Left lung (tissue), 10 donors: ENCODE measurements around the gene TCF12. TPM values are rescaled to one million over a fixed set of nuclear protein-coding genes. Genes with fewer than 3 reads are reported as not detected.

Experiments
- ATAC-seq: fragments of 200-7000 bp; cut with Tn5 transposase; one replicate; pipeline ENCODE4 v1.9.1; 2020; ENCODE audit warnings: moderate library complexity
- DNase-seq, 4 donors: peaks; one replicate each; pipeline ENCODE4 v3.0.0-alpha.2; 2013 to 2020
- H3K27ac ChIP-seq, 2 donors: fragments of 200-600 bp; sonication (generic) in 1 of 2; one replicate each; pipeline versions ENCODE4 v1.5.0 to v1.8.0; 2020 to 2021
- H3K27me3 ChIP-seq, 2 donors: fragments of 200-600 bp; sonication (generic) in 1 of 2; one replicate each; pipeline versions ENCODE4 v1.5.0 to v1.8.0; 2020 to 2021
- H3K36me3 ChIP-seq, 2 donors: fragments of 200-600 bp; sonication (generic) in 1 of 2; one replicate each; pipeline versions ENCODE4 v1.5.0 to v1.8.0; 2020 to 2021
- H3K4me1 ChIP-seq, 2 donors: fragments of 200-600 bp; one replicate each; pipeline ENCODE4 v1.8.0; 2021
- H3K4me3 ChIP-seq, 2 donors: fragments of 200-600 bp; sonication (generic) in 1 of 2; one replicate each; pipeline versions ENCODE4 v1.5.0 to v1.8.0; 2020 to 2021; ENCODE audit warnings: mild to moderate bottlenecking in 1 of 2
- H3K9me3 ChIP-seq, 2 donors: fragments of 200-600 bp; sonication (generic) in 1 of 2; one replicate each; pipeline versions ENCODE4 v1.5.0 to v1.8.0; 2020 to 2021
- intact Hi-C, 2 donors: fragments of 100-400 bp; cut with DNase I; formaldehyde crosslinking; loops; one replicate each; pipeline versions ENCODE4 v1.11.2 to v1.14.2; 2022
- polyA plus RNA-seq, 6 donors: library from polyadenylated mRNA; unstranded; fragments of 120-200 nt; gene quantifications; one replicate each; pipeline ENCODE4 v1.2.1, GENCODE V29; 2013; ENCODE audit not compliant: insufficient read length in 6 of 6
- total RNA-seq, 2 donors: library from RNA; stranded (reverse); fragmentation: NEBNext Ultra II Directional; extraction: Animal tissue kit (Norgen Biotek cat#: 25700); gene quantifications; one replicate each; pipeline ENCODE4 v1.2.1, GENCODE V29; 2021
- TF ChIP-seq, protein P1 (sequence below), 2 donors: fragments of 200-600 bp; sonication (generic) in 1 of 2; IDR thresholded peaks; one replicate each; pipeline versions ENCODE4 v1.5.0 to v1.8.0; 2021; ENCODE audit warnings: antibody characterized with exemption in 2 of 2
- donor health status: DM: no; HTN: yes; CAD: no.
- donor health status: DM: no; HTN: no; CAD: no.

Gene TCF12
- total and polyA plus RNA-seq, 8 donors = 106 to 148 (median 130) TPM

- H3K4me1 ChIP-seq = peaks cover 0 to 32% of the 10 kb centered on the region in 2 donors
These were observed 117.2 kb downstream of the TCF12 start for GRCh38 chr15:57035664-57036063.

DNA sequence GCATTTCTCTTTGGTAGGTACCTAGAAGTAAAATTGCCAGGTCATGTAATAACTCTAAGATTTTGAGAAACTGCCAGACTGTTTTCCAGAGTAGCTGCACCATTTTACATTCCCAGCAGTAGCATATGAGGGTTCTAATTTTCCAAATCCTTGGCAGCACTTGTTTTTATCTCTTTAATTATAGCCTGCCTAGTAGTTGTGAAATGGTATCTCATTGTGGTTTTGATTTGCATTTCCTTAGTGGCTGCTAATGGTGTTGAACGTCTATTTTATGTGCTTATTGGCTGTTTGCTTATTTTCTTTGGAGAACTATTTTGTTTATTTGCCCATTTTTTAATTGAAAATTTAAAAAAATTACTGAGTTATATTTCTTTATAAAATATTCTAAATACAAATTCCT is 117.9 kb downstream of the TCF12 start:
- Histone ChIP-seq H3K4me3 (no peak overlapping the region), H3K27me3 (no peaks in the 10 kb centered on the region), H3K4me1 (peaks cover 0 to 25% of the 10 kb centered on the region in 2 donors), H3K27ac (no peak overlapping the region), H3K36me3 (no peaks in the 10 kb centered on the region), H3K9me3 (no peaks in the 10 kb centered on the region)
- DNase-seq = no peak
- no peak for ATAC-seq
- TF ChIP-seq, protein P1, sequence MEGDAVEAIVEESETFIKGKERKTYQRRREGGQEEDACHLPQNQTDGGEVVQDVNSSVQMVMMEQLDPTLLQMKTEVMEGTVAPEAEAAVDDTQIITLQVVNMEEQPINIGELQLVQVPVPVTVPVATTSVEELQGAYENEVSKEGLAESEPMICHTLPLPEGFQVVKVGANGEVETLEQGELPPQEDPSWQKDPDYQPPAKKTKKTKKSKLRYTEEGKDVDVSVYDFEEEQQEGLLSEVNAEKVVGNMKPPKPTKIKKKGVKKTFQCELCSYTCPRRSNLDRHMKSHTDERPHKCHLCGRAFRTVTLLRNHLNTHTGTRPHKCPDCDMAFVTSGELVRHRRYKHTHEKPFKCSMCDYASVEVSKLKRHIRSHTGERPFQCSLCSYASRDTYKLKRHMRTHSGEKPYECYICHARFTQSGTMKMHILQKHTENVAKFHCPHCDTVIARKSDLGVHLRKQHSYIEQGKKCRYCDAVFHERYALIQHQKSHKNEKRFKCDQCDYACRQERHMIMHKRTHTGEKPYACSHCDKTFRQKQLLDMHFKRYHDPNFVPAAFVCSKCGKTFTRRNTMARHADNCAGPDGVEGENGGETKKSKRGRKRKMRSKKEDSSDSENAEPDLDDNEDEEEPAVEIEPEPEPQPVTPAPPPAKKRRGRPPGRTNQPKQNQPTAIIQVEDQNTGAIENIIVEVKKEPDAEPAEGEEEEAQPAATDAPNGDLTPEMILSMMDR (IDR thresholded peaks at IDR 0.05) = no peak
- intact Hi-C loops = no loop called here

More at GRCh38 chr15:57035664-57036063, 117.2 kb downstream of the TCF12 start:
- intact Hi-C loops = no loop called here
- no peaks in the 10 kb centered on the region for H3K27me3 ChIP-seq
- no peak for ATAC-seq
- H3K4me3 ChIP-seq = no peak overlapping the region
- H3K9me3 ChIP-seq = no peaks in the 10 kb centered on the region
- no peaks in the 10 kb centered on the region for H3K36me3 ChIP-seq
- no peak overlapping the region for H3K27ac ChIP-seq
- no peak for DNase-seq
- TF ChIP-seq, protein P1 (IDR thresholded peaks at IDR 0.05) = no peak

GRCh38 chr15:57037548-57037947 is 119.1 kb downstream of the TCF12 start:
- Histone ChIP-seq H3K36me3 (no peaks in the 10 kb centered on the region), H3K4me1 (peaks cover 0 to 15% of the 10 kb centered on the region in 2 donors), H3K4me3 (no peak overlapping the region), H3K27ac (no peak overlapping the region), H3K9me3 (no peaks in the 10 kb centered on the region), H3K27me3 (no peaks in the 10 kb centered on the region)
- DNase-seq (no peak), ATAC-seq (no peak)
- TF ChIP-seq, protein P1 (IDR thresholded peaks at IDR 0.05) = no peak
- intact Hi-C loops = no loop called here

DNA sequence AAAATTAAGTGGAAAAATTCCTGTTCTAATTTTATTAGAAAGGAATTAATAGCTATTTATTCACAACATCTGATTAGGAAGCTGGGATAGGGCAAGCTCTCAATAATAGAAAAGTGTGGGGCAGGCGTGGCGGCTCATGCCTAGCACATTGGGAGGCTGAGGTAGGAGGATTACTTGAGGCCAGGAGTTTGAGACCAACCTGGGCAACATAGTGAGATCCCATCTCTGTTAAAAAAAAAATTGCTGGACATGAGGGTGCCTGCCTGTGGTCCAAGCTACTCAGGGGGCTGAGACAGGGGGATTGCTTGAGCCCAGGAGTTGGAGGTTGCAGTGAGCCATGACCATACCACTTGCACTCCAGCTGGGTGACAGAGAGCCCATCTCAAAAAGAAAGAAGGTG is 119.6 kb downstream of the TCF12 start:
- no peak for ATAC-seq
- H3K4me3 ChIP-seq = no peak overlapping the region
- intact Hi-C loops = no loop called here

DNA sequence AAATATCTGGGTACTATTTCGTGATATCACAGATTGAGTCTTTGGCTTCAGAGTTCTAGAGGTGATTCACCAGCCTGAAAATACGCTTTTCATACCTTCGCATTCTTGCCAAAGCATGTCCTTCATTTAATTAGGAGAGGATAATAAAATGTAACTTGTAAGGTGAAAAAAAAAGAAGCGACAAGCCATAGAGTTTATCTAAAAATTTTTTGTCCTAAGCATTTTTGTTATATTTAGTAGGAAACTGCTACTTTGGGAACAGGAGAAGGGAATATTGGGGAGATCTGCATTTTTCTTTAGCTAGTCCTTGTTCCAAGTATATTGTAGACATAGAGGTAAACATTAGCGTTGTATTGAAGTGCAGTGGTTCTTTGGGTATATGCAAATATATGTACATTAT is 120.1 kb downstream of the TCF12 start:
- Histone ChIP-seq H3K4me1 (peaks cover 0 to 10% of the 10 kb centered on the region in 2 donors), H3K27me3 (no peaks in the 10 kb centered on the region), H3K36me3 (no peaks in the 10 kb centered on the region), H3K9me3 (no peaks in the 10 kb centered on the region), H3K4me3 (no peak overlapping the region), H3K27ac (no peak overlapping the region)
- no peak for DNase-seq
- ATAC-seq = no peak
- TF ChIP-seq, protein P1 (IDR thresholded peaks at IDR 0.05) = no peak
- intact Hi-C loops = no loop called here

More for the DNA sequence above, 119.6 kb downstream of the TCF12 start:
- Histone ChIP-seq H3K4me1 (peaks cover 0 to 10% of the 10 kb centered on the region in 2 donors), H3K27me3 (no peaks in the 10 kb centered on the region), H3K36me3 (no peaks in the 10 kb centered on the region), H3K27ac (no peak overlapping the region), H3K9me3 (no peaks in the 10 kb centered on the region)
- TF ChIP-seq, protein P1 (IDR thresholded peaks at IDR 0.05) = no peak
- no peak for DNase-seq
